ENCODE results near the gene MANBA. TPM values are rescaled to one million over a fixed set of nuclear protein-coding genes. Genes with fewer than 3 reads are reported as not detected.
A peak's percentile ranks its signal among the peaks of the same experiment; 100 is the strongest.

MANBA gene
- total and polyA plus RNA-seq, 2 of the 13 experiments (the other 11 are each of a cell fraction or from before 2014, with no cell fraction given) = 11.7 to 33.3 TPM

DNA sequence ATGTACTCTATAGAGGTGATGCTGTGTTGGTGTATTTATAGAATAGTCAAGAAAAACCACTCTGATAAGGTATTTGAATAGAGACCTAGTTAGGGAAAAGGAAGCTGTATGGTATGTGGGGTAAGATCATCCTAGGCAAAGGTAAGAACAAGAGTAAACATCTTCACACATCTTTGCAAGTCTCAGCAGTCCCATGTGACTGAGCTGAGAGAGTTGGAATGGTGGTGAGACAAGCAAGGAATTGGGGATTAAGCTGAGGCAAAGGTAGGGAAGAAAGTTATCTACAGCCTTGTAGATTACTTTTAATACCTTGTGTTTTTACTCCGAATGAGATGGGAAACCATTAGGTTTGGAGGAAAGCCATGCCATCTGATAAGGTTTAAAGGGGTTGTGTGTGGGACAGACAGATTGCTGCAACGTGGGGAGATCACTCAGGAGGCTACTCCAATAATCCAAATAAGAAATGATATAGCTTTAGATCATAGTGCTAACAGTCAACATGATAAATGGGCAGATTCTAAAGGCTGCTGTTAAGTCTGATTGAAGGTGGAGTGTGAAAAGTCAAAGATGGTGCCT is 31.7 kb upstream of the MANBA start:
- POLR2A ChIA-PET = interaction anchor here (0.9 to 1.2 kb wide), 2 partner anchors 32 to 36 kb away, joined by 5 read pairs; partner anchors contain the start of gene MANBA
- ATAC-seq = peak; percentile 24
- FAIRE-seq = no peak

DNA sequence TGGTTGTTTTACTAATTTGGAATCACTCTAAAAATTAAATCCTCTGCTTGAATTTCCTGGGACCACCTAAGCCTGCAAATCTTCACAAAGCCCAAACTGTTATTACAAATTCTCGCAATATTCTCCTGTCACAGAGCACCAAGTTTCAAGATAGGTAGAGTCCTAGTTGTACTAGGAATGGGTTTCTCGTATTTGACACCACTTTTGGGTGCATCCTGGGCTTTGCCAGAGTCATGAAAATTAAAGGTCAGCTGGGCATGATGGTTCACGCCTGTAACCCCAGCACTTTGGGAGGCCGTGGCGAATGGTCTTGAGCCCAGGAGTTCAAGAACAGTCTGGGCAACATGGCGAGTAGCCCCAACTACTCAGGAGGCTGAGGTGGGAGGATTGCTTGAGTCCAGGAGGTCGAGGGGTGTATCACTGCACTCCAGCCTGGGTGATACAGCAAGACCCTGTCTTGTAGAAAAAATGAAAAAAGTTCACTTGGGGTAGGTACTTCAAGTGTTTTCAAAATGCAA is 30.6 kb upstream of the MANBA start:
- no peaks in the 10 kb centered on the region for H4K20me1 ChIP-seq (ENCODE audit: insufficient read depth, low read length)
- no peak overlapping the region for H3K9ac ChIP-seq (ENCODE audit: insufficient read depth, low read depth, low read length)
- 83% methylated on average over 7 of the region's 7 CpGs for WGBS (ENCODE audit: low lambda C conversion rate)
- H3K79me2 ChIP-seq (ENCODE audit: insufficient read depth, low read length) = no peaks in the 10 kb centered on the region
- H3K4me3 ChIP-seq (replicated peaks in 1 of 3; ENCODE audit: insufficient read depth in 1 of 3, low read depth in 2 of 3, low read length in 3 of 3) = no peak overlapping the region
- ChIA-PET POLR2A (no interaction called here), CTCF (ENCODE audit: low intra/inter-chr PET ratio, low total read pairs) (no interaction called here)
- FAIRE-seq (no peak), DNase-seq (ENCODE audit: low spot score) (no peak), ATAC-seq (peak; percentile 9; the same call in 2 of the 3 replicates)
- peaks cover 0 to 7% of the 10 kb centered on the region in 2 experiments; a peak in 3 of 5 replicates for H3K36me3 ChIP-seq (replicated peaks in 1 of 2; ENCODE audit: control insufficient read depth in 1 of 2, insufficient read depth in 2 of 2, low read length in 2 of 2)
- no peak overlapping the region for H3K27ac ChIP-seq (ENCODE audit: extremely low read length, insufficient read depth, low read length)
- no peak overlapping the region for H2AFZ ChIP-seq (ENCODE audit: low read length)
- no peaks in the 10 kb centered on the region for H3K27me3 ChIP-seq (ENCODE audit: control insufficient read depth in 1 of 2, insufficient read depth in 2 of 2, low read length in 2 of 2)
- no TSS peak for BruUV-seq (replicated peaks)
- no peaks in the 10 kb centered on the region for H3K9me3 ChIP-seq (ENCODE audit: low read length)
- H3K4me2 ChIP-seq (ENCODE audit: low read depth, low read length) = no peak overlapping the region
- intact Hi-C loops (cut with micrococcal nuclease; ENCODE audit: unreplicated experiment) = loop anchor here (5.0 kb wide), 1 partner anchor 169 kb away; no protein-coding TSS in a partner anchor
- no peaks in the 10 kb centered on the region for H3K4me1 ChIP-seq (ENCODE audit: insufficient read depth, low read length)
- TF ChIP-seq ZNF17 (CRISPR knock-in tag; IDR thresholded peaks at IDR 0.05) = no peak
- TF ChIP-seq RBM22 (optimal IDR thresholded peaks at IDR 0.05; ENCODE audit: low read length) = peak; percentile 91
- TF ChIP-seq NCOA1 (CRISPR knock-in tag; IDR thresholded peaks at IDR 0.05) = no peak
- TF ChIP-seq, protein P1, sequence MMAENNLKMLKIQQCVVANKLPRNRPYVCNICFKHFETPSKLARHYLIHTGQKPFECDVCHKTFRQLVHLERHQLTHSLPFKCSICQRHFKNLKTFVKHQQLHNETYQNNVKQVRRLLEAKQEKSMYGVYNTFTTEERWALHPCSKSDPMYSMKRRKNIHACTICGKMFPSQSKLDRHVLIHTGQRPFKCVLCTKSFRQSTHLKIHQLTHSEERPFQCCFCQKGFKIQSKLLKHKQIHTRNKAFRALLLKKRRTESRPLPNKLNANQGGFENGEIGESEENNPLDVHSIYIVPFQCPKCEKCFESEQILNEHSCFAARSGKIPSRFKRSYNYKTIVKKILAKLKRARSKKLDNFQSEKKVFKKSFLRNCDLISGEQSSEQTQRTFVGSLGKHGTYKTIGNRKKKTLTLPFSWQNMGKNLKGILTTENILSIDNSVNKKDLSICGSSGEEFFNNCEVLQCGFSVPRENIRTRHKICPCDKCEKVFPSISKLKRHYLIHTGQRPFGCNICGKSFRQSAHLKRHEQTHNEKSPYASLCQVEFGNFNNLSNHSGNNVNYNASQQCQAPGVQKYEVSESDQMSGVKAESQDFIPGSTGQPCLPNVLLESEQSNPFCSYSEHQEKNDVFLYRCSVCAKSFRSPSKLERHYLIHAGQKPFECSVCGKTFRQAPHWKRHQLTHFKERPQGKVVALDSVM (CRISPR knock-in tag; IDR thresholded peaks at IDR 0.05) = peak; percentile 45; the same call in 1 of the 2 replicates
- peak; percentile 41; the same call in 1 of the 2 replicates for TF ChIP-seq POLR2G (IDR thresholded peaks at IDR 0.05; ENCODE audit: low read depth, low read length)
- in situ Hi-C loops (cut with HindIII; ENCODE audit: extremely low pct_ligation_motif_present, low pct_unique_long_range_greater_than_20kb) = no loop called here

More for the DNA sequence above, 31.7 kb upstream of the MANBA start:
- no TSS peak for BruUV-seq (replicated peaks)
- CTCF ChIA-PET (ENCODE audit: low intra/inter-chr PET ratio, low total read pairs) = no interaction called here
- no peak overlapping the region for H3K4me3 ChIP-seq (replicated peaks in 1 of 3; ENCODE audit: insufficient read depth in 1 of 3, low read depth in 2 of 3, low read length in 3 of 3)
- H3K9ac ChIP-seq (ENCODE audit: insufficient read depth, low read depth, low read length) = no peak overlapping the region
- H3K27ac ChIP-seq (ENCODE audit: extremely low read length, insufficient read depth, low read length) = no peak overlapping the region
- no peaks in the 10 kb centered on the region for H4K20me1 ChIP-seq (ENCODE audit: insufficient read depth, low read length)
- peaks cover 0 to 12% of the 10 kb centered on the region in 2 experiments; a peak in 3 of 5 replicates for H3K36me3 ChIP-seq (replicated peaks in 1 of 2; ENCODE audit: control insufficient read depth in 1 of 2, insufficient read depth in 2 of 2, low read length in 2 of 2)
- DNase-seq (ENCODE audit: low spot score) = no peak
- no peak overlapping the region for H3K4me2 ChIP-seq (ENCODE audit: low read depth, low read length)
- no peaks in the 10 kb centered on the region for H3K9me3 ChIP-seq (ENCODE audit: low read length)
- intact Hi-C loops (cut with micrococcal nuclease; ENCODE audit: unreplicated experiment) = loop anchor here (5.0 kb wide), 1 partner anchor 170 kb away; no protein-coding TSS in a partner anchor
- in situ Hi-C loops (cut with HindIII; ENCODE audit: extremely low pct_ligation_motif_present, low pct_unique_long_range_greater_than_20kb) = no loop called here
- no peak overlapping the region for H2AFZ ChIP-seq (ENCODE audit: low read length)
- 96% methylated on average over 2 of the region's 2 CpGs for WGBS (ENCODE audit: low lambda C conversion rate)
- H3K79me2 ChIP-seq (ENCODE audit: insufficient read depth, low read length) = no peaks in the 10 kb centered on the region
- H3K27me3 ChIP-seq (ENCODE audit: control insufficient read depth in 1 of 2, insufficient read depth in 2 of 2, low read length in 2 of 2) = no peaks in the 10 kb centered on the region
- TF ChIP-seq RBM22 (optimal IDR thresholded peaks at IDR 0.05; ENCODE audit: low read length) (peak; percentile 90), POLR2AphosphoS5 (IDR thresholded peaks at IDR 0.05; ENCODE audit: low read depth, low read length) (peak; percentile 42), POLR2AphosphoS2 (IDR thresholded peaks at IDR 0.05; ENCODE audit: low read depth, low read length) (peak; percentile 76), KDM3A (CRISPR knock-in tag; IDR thresholded peaks at IDR 0.05; ENCODE audit: low read depth) (no peak)
- no peaks in the 10 kb centered on the region for H3K4me1 ChIP-seq (ENCODE audit: insufficient read depth, low read length)
